GM18508 (cell line): Measurements from ENCODE around the gene REG4.

Experiments
- ATAC-seq: cut with Tn5 transposase; IDR thresholded peaks from one replicate; pipeline ENCODE4 v1.9.1; 2021; ENCODE audit warnings: moderate number of reproducible peaks; ENCODE audit not compliant: insufficient read depth, unreplicated experiment

REG4 gene

DNA sequence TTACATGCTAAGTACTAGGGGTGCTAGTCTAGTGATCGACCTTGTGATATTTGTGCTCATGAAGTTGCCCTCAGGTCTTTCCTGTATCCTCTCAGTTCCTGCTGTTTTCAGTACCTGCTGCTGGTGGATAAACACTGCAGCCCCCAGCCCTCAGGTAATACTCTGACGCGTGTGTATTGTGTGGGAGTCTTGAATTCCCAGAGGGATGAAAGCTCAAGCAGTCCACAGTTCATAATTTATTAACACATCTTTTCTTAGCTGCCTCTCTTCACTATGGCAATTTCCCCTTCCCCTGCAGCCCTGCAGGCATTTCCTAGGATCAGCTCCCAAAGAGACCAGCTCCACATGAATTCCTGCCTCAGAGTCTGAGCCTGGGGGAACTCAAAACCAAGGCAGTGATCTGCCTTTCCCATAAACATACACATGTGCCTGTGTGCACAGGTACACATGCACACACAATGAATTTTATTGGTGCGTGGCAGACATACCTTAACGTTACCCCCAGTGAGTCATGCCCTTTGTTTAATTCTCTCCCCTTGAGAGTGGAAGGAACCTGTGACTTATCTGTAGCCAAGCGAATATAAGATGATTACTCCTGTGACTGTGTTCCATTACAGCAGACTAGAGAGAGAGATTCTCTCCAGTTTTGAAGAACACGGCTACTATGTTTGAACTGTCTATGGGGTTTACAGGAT is 28.5 kb downstream of the REG4 start:
- no peak for ATAC-seq

DNA sequence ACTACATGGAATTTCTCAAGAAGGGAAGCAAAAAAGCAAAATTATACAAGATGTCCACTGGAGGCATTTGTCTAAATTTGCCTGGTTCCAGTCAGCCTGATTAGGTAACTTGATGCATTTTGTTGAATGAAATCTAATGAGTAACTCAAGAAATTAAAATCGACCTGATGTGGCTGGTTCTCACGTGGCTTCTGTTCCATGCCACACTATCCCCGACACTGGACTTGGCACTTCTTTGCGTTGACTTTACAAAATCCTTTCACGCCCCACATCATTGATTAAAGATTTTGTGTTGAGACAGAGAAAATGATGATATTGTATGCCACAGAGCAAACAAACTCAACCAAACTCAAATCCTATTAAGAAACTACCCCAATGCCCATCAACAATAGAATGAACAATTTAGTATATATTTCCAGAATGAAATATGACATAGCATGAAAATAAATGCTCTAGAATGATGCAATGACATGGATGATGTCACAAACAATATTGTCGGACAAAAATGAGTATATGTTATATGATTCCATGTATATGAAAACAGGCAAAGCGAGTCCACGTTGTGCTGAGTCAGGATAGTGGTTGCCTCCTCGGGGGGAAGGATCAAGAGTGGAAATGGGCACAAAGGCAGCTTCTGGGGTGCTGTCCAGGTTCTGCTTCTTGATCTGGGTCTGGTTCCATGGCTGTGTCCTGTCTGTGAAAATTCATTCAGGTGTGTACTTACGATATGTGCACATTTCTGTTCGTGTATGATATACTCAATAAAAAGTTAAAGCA is 29.6 kb downstream of the REG4 start:
- ATAC-seq: no peak

- ATAC-seq: no peak
These were observed 31.3 kb downstream of the REG4 start for GRCh38 chr1:119779869-119780356.

GRCh38 chr1:119778886-119779560 is 32.2 kb downstream of the REG4 start:
- no peak for ATAC-seq

DNA sequence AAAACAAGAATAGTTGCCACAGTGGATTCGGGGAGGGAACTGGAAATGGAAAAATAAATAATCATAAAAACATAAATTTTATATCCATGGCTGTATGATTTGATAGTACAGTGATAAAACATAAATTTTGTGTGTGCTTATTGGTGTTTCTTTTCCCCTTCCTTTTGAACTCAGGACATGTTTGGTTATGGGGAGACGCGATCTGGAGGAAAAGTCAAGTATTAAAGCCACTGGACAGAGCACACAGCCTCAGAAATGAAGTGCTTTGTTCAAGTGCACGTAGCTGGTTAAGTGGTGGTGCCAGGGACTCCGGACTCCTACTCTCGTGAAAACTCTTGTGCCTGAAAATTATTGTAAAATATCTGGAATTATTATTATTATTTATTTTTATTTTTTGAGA is 32.9 kb downstream of the REG4 start:
- ATAC-seq: no peak

- ATAC-seq: no peak
These were observed 36.3 kb downstream of the REG4 start for GRCh38 chr1:119774746-119775490.

DNA sequence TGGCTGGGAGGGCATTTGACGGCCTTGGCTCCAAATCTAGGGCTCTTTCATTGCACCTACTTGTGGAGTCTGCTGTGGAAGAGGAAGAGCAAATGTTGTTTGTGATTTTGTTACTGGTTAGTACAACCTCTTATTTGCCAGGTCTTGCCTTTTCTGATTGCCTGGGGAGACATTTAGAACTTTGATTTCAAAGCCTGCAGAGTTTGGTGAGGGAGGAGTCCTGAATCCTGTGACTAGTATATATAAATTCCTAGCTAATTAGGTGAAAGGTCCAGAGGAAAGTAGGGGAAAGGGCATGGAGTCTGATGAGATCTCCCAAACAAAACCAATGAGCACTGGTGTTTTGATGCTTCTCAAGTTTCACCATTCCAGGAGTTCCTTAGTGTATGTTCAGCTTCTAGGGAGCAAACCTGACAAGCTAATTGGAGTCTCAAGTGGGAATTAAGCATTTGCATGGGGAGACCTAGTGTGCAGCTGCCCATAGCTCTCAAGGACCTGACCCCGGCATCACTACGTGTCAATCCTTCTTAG is 37.5 kb downstream of the REG4 start:
- ATAC-seq: no peak

- no peak for ATAC-seq
These were observed 39.0 kb downstream of the REG4 start for GRCh38 chr1:119772298-119772697.

DNA sequence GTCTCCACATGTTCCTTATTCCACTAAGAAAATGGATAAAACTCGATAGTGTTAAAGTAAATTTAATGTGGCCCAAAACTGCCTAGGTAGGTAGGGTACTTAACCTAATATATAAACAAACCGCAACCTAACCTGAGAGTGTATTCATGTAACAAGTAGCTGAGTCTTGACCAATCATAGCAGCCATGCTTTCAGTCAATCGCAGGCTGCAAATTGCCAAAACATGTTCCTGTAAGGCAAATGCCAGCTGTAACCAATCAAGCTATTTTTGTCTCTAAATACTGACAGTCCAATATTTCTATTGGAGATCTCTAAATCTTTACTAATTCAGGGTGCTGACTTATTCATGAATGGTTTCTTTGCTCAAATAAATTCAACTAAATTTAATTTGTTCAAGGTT is 39.5 kb downstream of the REG4 start:
- no peak for ATAC-seq

DNA sequence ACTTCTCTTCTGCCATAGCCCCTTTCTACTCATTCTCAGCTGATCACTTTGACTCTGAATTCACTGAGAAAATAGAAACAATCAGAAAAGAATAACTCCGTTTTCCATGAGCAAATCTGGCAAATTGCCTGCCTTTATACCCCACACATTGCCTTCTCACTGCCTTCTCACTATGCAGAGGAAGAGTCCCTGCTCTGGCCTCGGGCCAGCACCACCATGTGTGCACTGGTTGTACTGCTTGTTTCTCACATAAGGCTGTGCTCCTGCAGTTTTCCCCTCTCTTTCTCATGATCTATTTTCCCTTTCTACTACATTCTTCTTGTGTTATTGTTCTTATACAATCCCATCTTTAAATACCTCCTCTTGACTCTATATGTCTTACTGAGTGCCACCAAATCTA is 40.2 kb downstream of the REG4 start:
- no peak for ATAC-seq

GRCh38 chr1:119768778-119769177 is 42.5 kb downstream of the REG4 start, which contains the start of gene HMGCS2:
TSS of gene HMGCS2 (minus strand) at chr1:119768905. CDS start at chr1:119768844, 61 bp downstream.
- ATAC-seq: no peak

GRCh38 chr1:119767486-119767885 is 43.8 kb downstream of the REG4 start:
- ATAC-seq: no peak

DNA sequence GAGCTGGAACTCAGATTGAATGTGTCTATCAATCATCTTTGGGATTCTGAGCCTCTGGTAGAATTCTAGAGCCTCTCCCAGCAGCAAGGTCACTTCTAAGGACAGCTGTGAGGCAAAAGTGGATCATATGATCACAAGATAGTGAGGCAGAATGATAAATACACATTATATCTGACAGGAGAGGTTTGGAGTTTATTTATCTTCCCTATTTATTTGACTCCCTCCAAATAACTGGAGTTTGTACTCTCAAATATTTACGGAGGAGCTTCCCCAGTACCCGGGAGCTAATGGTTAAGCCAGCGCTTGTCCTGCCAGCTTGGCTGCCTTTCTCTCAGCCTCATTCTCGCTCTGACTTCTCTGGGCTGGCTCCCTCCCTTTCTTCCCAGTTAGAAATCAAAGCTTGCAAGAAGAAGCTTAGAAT is 44.9 kb downstream of the REG4 start:
- ATAC-seq: no peak

DNA sequence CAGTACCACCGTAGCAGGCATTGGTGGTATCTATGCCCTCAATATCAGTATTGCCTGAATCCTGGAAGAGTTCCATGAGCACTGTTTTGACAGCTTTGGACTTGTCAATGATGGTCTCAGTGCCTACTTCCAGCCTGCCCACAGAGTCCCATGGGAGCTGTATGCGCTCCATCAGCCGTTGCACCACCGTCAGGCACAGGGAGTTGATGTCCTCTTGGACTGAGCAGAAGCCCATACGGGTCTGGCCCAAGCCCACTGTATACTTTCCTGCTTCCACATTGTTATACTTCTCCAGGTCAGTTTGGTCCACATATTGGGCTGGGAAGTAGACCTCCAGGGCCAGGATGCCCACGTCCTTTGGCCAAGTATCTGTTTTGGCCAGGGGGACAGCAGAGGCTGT is 47.0 kb downstream of the REG4 start:
- no peak for ATAC-seq

DNA sequence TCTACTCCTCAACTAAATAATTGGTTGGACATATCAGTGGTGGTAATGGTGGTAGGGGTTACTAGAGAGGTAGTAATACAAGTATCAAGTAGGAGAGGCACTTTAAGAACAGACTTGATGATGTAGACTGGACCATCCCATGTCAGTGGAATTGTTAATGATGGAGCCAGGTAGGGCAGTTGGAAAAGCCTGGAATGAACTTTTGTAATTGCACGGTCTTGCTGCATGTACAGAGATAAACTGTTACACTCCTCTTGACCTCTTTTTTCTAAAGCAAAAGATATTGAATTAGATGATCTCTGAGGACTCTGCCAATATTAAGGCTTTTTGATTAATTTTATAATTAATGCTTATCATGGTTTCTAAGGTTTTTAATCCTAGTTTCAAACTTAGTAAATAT is 48.3 kb downstream of the REG4 start:
- ATAC-seq: no peak

DNA sequence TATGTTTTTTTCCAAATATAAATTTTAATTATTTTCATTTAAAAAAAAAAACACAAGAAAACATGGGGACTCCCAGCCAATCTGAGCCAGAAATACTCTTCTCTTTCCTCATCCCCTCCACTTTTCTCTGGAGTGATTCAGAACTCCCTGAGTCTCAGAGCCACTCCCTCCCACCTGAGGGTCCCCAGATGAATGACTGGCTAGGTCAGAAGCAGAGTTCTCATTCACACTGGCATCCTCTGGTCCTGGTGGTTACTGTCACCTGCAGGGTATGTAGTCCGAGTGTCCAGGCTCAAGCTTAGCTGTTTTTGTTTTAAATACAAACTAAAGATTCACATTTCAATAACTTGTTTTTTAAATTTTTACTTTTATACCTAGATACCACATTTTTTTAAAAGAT is 48.9 kb downstream of the REG4 start:
- no peak for ATAC-seq

GRCh38 chr1:119758584-119758983 is 52.7 kb downstream of the REG4 start:
- ATAC-seq: no peak

GRCh38 chr1:119752592-119752991 is 58.7 kb downstream of the REG4 start:
- no peak for ATAC-seq

DNA sequence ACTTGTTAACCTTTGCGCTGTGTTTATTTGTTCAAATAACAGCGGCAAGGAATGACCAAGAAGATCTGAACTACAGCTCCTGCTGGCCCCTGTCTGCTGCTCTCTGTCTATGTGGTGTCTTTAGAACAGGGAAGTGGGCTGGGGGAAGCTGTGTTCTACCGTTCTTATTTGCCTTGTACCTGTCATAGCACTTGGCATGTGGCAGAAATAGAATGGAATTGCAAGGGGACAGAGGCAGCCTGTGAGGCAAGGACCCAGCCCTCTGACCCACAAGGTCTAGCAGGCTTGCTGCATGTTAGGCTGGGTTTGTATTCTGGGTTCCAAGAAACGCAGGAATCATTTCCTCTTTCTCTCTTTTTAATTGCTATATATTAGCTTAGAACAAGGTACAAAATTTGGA is 63.2 kb downstream of the REG4 start:
- no peak for ATAC-seq

DNA sequence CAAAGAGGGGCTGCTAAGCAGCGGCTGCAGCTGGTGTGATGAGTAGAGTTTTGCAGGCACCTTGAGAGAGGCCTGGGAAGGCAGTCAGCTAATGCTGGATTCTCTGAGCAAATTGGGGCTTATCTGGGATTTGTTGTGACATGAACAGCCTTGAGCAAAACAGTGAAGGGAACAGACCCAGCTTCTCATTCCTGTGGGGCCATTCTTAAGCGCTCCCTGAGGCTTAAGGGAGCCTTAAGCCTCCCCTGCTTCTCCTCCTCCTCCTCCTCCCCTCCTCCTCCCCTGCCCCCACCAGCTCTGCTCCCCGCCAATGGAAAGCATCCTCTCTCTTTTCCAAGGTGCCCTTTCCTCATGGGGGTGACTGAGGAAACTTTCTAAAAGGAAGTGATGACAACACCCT is 63.8 kb downstream of the REG4 start:
- no peak for ATAC-seq
